ENCODE results near the gene SLC9A5.
A peak's percentile ranks its signal among the peaks of the same experiment; 100 is the strongest.

Gene SLC9A5

GRCh38 chr16:67256701-67257230 lies 8.0 kb downstream of the SLC9A5 start:
- DNase-seq (ENCODE audit: low read depth in 2 of 2), result no peak

DNA sequence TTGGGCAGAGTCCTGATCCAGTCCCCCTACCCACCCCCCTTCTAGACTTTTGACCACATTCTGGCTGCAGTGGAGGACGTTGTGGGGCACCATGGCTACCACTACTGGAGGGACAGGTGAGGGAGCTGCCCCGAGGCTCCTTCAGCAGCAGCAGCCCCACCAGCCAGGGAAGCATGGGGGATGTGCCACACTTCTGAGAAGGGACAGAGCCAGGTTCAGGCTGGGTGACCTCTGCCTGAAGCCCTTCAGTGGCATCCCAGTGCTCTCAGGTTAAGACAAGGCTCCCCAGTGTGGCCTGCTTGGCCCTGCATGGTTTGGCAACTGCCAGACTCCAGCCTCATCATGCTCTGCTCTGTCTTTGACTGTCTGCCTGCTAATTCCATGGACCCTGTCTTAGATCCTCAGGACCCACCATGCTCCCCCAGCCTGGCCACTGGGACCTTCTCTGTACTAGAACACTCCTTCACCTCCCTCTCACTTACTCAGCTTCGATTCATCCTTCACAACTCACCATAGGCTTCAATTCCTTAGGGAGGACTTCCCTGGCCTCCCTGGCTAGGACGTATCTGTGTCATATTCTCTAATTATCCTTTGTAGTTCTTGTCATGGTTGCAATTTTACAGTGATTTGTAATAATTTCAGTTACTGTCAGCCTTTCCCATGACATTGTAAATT lies 8.8 kb downstream of the SLC9A5 start:
- no peak for DNase-seq (ENCODE audit: low read depth in 2 of 2)

DNA sequence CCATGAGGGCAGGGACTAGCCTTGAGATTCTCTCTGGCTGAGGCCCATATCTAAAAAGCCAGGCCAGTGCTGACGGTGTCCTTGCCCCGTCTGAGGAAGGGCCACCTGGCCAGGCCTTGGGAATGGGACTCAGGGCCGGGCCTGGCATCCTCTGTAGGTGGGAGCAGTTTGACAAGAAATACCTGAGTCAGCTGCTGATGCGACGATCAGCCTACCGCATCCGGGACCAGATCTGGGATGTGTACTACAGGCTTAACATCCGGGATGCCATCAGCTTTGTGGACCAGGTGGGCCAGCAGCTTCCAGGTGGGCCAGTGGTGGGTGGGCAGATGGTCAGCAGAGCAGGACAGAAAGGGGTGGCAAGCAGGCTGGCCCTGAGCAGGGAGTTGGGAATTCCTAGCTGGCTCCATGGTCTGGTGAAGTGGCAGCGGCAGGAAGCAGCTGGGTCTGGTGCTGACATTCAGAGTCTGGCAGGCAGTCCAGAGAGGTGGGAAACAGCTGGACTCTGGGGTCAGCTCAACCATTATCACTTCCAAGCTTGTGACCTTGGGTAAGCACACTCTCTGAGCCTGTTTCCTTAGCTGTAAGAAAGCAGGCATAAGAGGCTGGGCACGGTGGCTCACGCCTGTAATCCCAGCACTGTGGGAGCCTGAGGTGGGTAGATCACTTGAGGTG lies 9.5 kb downstream of the SLC9A5 start:
- no peak for DNase-seq (ENCODE audit: low read depth in 2 of 2)

- DNase-seq (ENCODE audit: low read depth in 2 of 2), result no peak
Measured at GRCh38 chr16:67259705-67260104, 10.9 kb downstream of the SLC9A5 start.

- DNase-seq (ENCODE audit: low read depth in 2 of 2), result no peak
Measured at GRCh38 chr16:67260426-67261063, 11.8 kb downstream of the SLC9A5 start.

GRCh38 chr16:67263201-67263600 lies 14.4 kb downstream of the SLC9A5 start:
- DNase-seq (ENCODE audit: low read depth in 2 of 2), result no peak

DNA sequence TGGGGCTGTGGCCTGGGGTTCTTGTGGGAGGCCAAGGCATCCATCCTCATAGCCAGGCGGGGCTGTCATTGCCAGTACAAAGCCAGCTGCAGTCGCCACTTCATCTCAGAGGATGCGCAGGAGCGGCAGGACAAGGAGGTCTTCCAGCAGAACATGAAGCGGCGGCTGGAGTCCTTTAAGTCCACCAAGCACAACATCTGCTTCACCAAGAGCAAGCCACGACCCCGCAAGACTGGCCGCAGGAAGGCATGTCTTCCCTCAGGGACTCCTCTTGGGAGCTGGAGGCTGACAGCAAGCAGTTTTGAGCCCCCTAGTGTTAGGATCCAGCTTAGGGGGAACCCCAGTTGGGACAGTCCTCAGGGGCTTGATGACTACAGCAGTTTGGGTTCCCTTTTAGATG lies 15.5 kb downstream of the SLC9A5 start:
- DNase-seq (ENCODE audit: low read depth in 2 of 2), result no peak

GRCh38 chr16:67264866-67265265 lies 16.1 kb downstream of the SLC9A5 start:
- DNase-seq (ENCODE audit: low read depth in 2 of 2), result no peak

DNA sequence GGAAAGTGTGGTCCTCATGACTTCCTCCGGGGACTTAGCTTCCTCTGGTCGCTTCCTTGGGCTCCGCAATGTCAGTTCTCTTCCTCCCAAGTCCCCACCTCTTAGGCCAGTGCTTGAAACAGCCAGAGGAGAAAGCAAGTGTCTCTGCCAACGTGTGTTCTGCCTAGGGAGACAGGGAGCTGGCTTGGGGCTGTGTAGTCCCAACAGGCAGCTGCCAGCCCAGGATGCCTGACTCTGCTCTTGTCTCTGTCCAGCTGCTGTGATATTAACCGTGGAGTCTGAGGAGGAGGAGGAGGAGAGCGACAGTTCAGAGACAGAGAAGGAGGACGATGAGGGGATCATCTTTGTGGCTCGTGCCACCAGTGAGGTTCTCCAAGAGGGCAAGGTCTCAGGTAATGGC lies 17.1 kb downstream of the SLC9A5 start:
- no peak for DNase-seq (ENCODE audit: low read depth in 2 of 2)

DNA sequence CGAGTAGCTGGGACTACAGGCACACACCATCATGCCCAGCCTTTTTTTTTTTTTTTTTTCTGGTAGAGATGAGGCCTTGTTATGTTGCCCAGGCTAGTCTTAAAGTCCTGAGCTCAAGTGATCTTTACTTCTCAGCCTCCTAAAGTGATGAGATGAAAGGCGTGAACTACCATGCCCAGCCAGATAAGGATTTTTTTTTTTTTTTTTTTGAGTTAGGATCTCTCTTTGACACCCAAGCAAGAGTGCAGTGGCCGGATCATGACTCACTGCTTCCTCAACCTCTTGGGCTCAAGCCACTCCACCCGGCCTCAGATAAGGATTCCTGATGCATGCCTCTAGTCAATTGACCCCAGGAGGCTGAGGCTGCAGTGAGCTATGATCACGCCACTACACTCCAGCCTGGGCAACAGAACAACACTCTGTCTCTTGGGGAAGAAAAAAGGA lies 19.4 kb downstream of the SLC9A5 start:
- no peak for DNase-seq (ENCODE audit: low read depth in 2 of 2)

- DNase-seq (ENCODE audit: low read depth in 2 of 2), result no peak
Measured at GRCh38 chr16:67269766-67270165, 21.0 kb downstream of the SLC9A5 start.

DNA sequence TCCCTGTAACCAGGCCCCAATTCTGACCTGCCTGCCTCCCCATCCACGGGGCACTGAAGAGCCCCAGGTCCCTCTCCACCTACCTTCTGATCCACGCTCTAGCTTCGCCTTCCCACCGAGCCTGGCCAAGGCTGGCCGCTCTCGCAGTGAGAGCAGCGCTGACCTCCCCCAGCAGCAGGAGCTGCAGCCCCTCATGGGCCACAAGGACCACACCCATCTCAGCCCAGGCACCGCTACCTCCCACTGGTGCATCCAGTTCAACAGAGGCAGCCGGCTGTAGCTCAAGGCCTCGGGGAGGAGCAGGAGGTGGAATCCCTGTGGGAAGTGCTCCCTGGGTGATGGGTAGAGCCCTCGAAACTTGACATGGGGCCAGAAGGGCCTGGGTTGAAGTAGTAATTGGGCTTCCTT lies 22.2 kb downstream of the SLC9A5 start:
- DNase-seq (ENCODE audit: low read depth in 2 of 2), result no peak

- no peak for DNase-seq (ENCODE audit: low read depth in 2 of 2)
Measured at GRCh38 chr16:67271446-67271845, 22.7 kb downstream of the SLC9A5 start.

DNA sequence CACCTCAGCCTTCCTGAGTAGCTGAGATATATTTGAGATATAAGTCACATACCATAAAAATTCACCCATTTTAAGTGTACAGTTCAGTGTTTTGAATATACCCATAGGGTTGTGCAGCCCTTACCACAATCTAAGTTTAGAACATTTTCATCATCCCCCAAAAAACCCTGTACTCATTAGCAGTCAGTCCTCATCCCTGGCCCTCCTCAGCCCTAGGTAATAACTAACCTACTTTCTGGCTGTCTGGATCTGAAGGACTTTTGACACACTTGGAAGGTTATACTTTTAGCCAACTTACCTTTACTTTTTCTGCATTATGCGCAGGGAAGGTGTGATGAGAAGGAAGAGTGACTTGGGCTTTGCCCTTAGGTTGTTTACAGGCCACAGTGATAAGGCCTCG lies 26.5 kb downstream of the SLC9A5 start:
- no peak for DNase-seq (ENCODE audit: low read depth in 2 of 2)

DNA sequence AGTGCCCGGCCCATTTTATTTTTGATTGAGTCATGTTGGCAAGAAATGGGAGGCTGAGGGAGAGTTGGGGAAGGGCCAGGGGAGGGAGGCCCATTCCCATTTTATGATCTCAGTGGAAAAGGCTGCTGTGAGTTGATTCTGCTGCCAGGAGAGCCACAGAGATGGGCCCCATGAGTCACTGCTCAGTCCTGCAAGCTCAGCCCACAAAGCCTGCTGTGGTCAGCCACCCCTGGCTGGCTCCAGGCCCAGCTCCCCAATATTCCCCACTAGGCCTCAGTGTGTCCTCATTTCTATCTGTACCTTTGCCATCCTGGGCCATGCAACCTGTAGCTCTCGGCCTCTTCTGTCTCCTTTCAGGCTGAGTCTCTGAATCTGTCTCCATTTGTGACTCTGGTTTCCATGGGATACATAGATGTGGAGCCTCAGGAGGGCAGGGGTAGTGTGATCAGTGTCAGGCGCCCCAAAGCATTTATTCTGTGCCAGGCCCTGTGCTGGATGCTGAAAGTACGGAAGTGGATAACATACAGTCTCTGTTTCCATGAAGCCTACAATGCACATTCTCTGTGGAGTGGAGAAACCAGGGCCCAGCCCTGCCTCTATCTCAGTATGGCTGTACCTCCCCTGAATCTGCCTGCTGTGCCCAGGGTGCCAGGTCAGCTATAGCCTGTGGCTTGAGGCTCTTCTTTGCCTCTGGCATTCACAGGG lies 28.7 kb downstream of the SLC9A5 start:
- no peak for DNase-seq (ENCODE audit: low read depth in 2 of 2)

DNA sequence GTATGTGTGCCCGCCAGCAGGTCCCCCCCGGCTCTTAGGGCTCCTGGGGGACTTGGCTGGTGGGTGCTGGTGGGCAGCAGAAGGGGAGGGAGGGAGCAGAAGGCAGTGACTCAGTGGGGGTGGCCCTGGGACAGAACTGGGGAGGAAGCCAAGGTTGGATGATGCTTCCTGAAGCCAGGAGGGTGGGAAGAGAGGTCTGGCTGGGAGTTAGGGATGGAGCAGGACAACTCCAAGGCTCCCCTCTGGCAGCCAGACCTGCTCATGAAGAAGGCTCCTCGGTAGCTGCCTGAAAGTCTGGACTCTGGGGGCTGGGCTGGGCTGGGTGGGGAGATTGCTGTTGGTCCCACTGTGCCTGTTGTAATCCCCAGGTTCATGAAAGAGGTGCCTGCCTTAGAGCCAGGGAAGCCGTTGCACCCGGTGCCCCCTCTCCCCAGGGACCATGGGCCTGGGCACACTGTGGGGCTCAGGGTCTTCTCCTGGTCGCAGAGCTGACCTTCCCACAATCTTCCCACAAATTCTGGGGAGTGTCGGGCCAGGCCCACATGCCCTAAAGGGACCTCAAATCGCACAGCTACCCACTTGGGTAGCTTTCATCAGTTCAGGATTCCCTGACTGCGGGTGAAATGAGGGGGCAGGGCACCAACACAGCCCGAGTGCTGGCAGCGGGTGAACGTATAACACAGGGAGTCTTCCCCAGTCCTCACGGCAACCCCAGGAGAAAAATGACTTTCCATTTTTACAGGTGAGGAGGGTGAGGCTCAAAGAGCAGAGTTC lies 29.4 kb downstream of the SLC9A5 start:
- DNase-seq (ENCODE audit: low read depth in 2 of 2), result no peak

GRCh38 chr16:67278773-67279295 lies 30.1 kb downstream of the SLC9A5 start:
- peak in 1 of 2 donors; percentile 25 for DNase-seq (ENCODE audit: low read depth in 2 of 2)

DNA sequence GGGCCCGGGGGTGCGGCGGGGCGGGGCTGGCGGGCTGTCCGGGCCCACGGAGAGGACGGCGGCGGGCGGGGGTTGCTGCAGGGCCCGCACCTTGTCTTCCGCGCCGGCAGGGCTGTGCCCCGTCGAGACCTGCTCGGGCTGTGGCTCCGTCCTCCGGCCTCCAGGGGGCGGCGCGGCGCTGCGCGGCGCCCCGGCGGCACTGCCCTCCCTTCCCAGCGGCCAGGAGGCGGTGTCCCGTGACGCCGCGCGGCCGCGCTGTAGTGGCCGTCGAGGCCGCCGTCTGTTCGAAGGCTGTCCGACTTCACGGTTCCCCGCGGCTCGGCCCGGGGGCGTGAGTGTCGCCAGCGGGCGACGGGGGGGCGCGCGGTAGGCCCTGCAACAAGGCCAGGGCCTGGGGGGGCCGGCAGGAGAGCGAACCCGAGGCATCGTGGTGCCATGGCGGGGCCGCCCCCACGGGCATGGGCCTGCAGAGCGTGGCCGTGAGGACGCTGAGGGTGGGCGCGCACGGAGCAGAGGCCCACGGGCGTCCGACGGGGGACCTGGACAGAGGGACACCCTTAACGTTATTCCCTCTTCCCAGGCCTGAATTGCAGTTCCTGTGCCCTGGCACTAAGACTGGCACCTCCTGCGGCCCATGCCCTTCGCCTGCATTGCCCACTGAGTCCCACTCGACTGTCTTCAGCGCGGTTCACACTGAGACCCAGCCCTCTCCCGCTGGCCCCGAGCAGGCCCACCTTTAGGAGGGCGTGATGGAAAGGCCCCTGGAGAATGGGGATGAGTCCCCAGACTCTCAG lies 30.7 kb downstream of the SLC9A5 start, which contains the start of gene PLEKHG4:
Gene PLEKHG4, plus strand, starts transcription at position 237 of the 794 bp plus-strand sequence. Its CDS starts 513 bp downstream, at position 750.
- DNase-seq (ENCODE audit: low read depth in 2 of 2), result peak; percentile 67 to 78

DNA sequence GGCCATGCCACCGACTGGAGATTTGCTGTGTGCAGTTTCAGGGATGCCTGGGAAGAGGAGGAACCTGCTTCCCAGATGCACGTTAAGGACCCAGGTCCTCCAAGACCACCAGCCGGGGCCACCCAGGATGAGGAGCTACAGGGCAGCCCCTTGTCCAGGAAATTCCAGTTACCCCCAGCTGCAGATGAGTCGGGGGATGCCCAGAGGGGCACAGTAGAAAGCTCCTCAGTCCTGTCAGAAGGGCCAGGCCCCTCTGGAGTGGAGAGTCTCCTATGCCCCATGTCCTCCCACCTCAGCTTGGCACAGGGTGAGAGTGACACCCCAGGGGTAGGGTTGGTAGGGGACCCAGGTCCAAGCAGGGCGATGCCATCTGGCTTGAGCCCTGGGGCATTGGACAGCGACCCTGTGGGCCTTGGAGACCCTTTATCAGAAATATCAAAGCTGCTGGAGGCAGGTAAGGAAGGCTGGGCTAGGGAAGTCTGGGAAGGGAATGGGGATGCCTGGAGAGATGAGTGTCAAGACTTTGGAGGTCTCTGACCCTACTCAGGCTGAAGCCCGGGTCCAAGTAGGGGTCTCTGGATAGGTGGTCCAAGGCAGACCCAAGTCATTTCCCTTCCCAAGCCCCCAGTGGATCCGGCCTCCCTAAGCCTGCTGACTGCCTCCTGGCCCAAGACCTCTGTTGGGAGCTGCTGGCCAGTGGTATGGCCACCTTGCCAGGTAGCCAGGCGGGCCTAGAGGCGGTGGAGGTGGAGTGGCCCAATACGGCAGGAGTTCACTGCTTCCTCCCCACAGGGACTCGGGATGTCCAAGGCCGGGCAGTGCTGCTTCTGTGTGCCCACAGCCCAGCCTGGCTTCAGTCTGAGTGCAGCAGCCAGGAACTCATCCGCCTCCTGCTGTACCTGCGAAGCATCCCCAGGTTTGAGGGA lies 31.6 kb downstream of the SLC9A5 start:
- no peak for DNase-seq (ENCODE audit: low read depth in 2 of 2)

Measured in stimulated activated CD4-positive, alpha-beta T cell treated with anti-CD3 and anti-CD28 coated beads, Interleukin-1b, Interleukin-23, amount 100 ng/mL, for 4 hours (primary cell).